Measurements from ENCODE around the gene ELL2. TPM values are rescaled to one million over a fixed set of nuclear protein-coding genes. Genes with fewer than 3 reads are reported as not detected.

The ELL2 gene
- total and polyA plus RNA-seq, 11 donors = 6.7 to 74.5 (median 31.1) TPM

DNA sequence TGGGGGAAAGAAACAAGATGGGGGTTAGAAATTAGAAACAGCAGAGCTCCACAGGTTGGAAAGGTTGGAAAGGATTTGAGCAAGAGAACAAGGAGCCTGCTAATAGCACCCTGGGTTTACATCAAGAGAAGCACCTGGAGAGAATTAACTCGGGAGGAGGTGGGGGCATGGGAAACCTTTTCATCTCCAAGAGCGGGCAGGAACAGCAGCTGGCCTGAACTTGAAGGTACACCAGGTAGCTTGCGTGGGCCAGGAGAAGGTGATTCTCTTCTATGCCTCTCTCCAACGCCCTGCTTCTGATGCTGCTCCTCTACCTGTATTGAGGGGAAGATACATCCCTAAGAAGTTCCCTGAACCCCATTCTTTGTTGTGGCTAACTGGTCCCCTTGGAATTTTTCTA, 102.0 kb downstream of the ELL2 start:
- DNase-seq = no peak
- H3K4me1 ChIP-seq = peaks cover 0 to 81% (median 44%) of the 10 kb centered on the region in 12 donors
- H3K27ac ChIP-seq = peak overlapping the region in 4 of 12 donors; percentile 85 to 97 (median 92)

GRCh38 chr5:95858661-95859595, 102.7 kb downstream of the ELL2 start:
- Histone ChIP-seq H3K4me3 (peak overlapping the region in 9 of 12 donors; percentile 18 to 46 (median 30)), H3K4me1 (peaks cover 0 to 74% (median 44%) of the 10 kb centered on the region in 12 donors), H3K27me3 (no peaks in the 10 kb centered on the region), H3K36me3 (no peaks in the 10 kb centered on the region), H3K9me3 (no peaks in the 10 kb centered on the region), H3K27ac (peak overlapping the region; percentile 82 to 97 (median 90))
- ATAC-seq = peak; percentile 62 to 80 (median 73)
- WGBS, 4 donors = 15 to 16% (median 16%) methylated on average over 27 to 28 of the region's 28 CpGs
- peak; percentile 85 to 96 (median 91) for DNase-seq
- TF ChIP-seq, protein P1, sequence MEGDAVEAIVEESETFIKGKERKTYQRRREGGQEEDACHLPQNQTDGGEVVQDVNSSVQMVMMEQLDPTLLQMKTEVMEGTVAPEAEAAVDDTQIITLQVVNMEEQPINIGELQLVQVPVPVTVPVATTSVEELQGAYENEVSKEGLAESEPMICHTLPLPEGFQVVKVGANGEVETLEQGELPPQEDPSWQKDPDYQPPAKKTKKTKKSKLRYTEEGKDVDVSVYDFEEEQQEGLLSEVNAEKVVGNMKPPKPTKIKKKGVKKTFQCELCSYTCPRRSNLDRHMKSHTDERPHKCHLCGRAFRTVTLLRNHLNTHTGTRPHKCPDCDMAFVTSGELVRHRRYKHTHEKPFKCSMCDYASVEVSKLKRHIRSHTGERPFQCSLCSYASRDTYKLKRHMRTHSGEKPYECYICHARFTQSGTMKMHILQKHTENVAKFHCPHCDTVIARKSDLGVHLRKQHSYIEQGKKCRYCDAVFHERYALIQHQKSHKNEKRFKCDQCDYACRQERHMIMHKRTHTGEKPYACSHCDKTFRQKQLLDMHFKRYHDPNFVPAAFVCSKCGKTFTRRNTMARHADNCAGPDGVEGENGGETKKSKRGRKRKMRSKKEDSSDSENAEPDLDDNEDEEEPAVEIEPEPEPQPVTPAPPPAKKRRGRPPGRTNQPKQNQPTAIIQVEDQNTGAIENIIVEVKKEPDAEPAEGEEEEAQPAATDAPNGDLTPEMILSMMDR (IDR thresholded peaks at IDR 0.05) = peak; percentile 97 to 99 (median 98)
- TF ChIP-seq POLR2A (IDR thresholded peaks at IDR 0.05) = peak in 1 of 2 donors; percentile 37
- intact Hi-C loops (cut with DNase I) = loop anchor here (1.0 to 10.0 kb wide), 15 partner anchors 100 to 853 kb away; partner anchors contain the start of gene ELL2 (in 6 of the 10)

More for the DNA sequence above, 102.0 kb downstream of the ELL2 start:
- intact Hi-C loops (cut with DNase I) = loop anchor here (1.0 to 10.0 kb wide), 14 partner anchors 95 to 853 kb away; partner anchors contain the start of gene ELL2 (in 5 of the 10)
- no peak for TF ChIP-seq POLR2A (IDR thresholded peaks at IDR 0.05)
- TF ChIP-seq, protein P1 (IDR thresholded peaks at IDR 0.05) = no peak
- WGBS, 4 donors = 81 to 98% (median 95%) methylated on average over 4 of the region's 4 CpGs
- Histone ChIP-seq H3K27me3 (no peaks in the 10 kb centered on the region), H3K4me3 (no peak overlapping the region), H3K36me3 (no peaks in the 10 kb centered on the region), H3K9me3 (no peaks in the 10 kb centered on the region)
- ATAC-seq = no peak

DNA sequence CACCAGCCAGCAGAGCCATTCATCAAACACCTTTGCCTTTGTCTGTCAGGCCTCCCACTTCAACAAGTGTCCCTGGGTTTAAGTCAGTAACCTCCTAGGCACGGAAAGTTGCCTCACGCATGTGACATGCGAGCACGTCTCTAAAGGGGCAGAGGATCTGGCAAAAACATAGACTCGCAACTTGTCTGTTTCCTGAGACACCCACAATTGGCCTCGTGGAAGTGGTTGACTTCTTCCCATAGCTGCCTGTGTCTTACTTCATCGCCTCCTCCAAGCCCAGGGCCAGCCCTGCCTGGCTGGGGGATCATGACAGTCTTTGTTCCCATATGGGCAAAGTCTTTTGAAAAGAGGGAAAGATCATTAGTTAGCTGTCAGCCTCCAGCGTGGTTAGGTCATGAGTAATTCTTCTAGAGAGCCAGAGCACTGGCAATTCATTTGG, 103.6 kb downstream of the ELL2 start:
- Histone ChIP-seq H3K36me3 (no peaks in the 10 kb centered on the region), H3K27ac (peak overlapping the region; percentile 82 to 97 (median 90)), H3K9me3 (no peaks in the 10 kb centered on the region), H3K4me1 (peaks cover 0 to 68% (median 43%) of the 10 kb centered on the region in 12 donors), H3K27me3 (no peaks in the 10 kb centered on the region), H3K4me3 (peak overlapping the region in 1 of 12 donors; percentile 36)
- ATAC-seq (peak; percentile 12 to 44 (median 30)), DNase-seq (peak in 2 of 5 donors; percentile 64 to 79)
- TF ChIP-seq, protein P1 (IDR thresholded peaks at IDR 0.05) = no peak
- TF ChIP-seq POLR2A (IDR thresholded peaks at IDR 0.05) = no peak
- WGBS, 4 donors = 45 to 54% (median 48%) methylated on average over 8 of the region's 8 CpGs
- intact Hi-C loops (cut with DNase I) = loop anchor here (1.0 to 10.0 kb wide), 15 partner anchors 101 to 854 kb away; partner anchors contain the start of gene ELL2 (in 6 of the 10)

Measured in heart left ventricle (tissue), 16 donors.